ENCODE measurements around the gene HMGCS1.

GRCh38 chr5:43332401-43332800 lies 19.2 kb upstream of the HMGCS1 start:
- TF ChIP-seq REST (IDR thresholded peaks at IDR 0.05; ENCODE audit: insufficient replicate concordance, low read depth) (no peak), SPI1 (IDR thresholded peaks at IDR 0.05; ENCODE audit: borderline replicate concordance, low read depth) (no peak), CTCF (IDR thresholded peaks at IDR 0.05; ENCODE audit: insufficient read depth, low read length) (no peak), POLR2AphosphoS5 (IDR thresholded peaks at IDR 0.05; ENCODE audit: low read depth) (no peak), GABPA (IDR thresholded peaks at IDR 0.05; ENCODE audit: low read depth) (no peak)
